ENCODE measurements around the gene C2CD4D. TPM values are rescaled to one million over a fixed set of nuclear protein-coding genes. Genes with fewer than 3 reads are reported as not detected.

The C2CD4D gene
- total and polyA plus RNA-seq, 12 donors: 0.04 TPM; not detected in 11

- intact Hi-C loops (cut with DNase I): loop anchor here in 1 of 10 donors (10.0 kb wide), 1 partner anchor 48 kb away; no protein-coding TSS in a partner anchor
- 92 to 95% methylated on average over 5 of the region's 5 CpGs for WGBS, 2 donors
These were observed 37.2 kb downstream of the C2CD4D start for GRCh38 chr1:151802372-151802771.

DNA sequence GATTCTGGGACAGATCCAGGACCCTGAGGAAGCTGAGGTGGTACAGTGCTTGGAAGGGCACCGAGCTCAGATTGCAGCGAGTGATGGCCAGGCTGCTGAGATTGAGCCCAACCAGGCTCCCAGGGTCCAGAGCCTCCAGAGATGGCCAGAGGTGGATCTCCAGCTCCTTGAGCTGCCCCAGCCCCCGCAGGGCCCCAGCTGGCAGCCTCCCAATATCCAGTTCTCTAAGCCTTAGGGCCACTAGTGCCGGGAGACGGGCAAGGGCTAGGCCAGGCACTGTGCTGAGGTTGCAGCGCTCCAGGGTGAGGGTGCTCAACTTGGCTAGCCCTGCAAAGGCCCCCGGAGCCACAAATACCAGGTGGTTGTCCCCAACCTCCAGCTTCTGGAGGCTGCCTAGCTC is 37.8 kb downstream of the C2CD4D start:
- intact Hi-C loops (cut with DNase I): loop anchor here in 1 of 10 donors (10.0 kb wide), 1 partner anchor 47 kb away; no protein-coding TSS in a partner anchor
- Histone ChIP-seq H3K4me1 (no peaks in the 10 kb centered on the region), H3K9me3 (no peaks in the 10 kb centered on the region), H3K27me3 (peaks cover 0 to 33% (median 7%) of the 10 kb centered on the region in 7 donors), H3K27ac (no peak overlapping the region), H3K36me3 (no peaks in the 10 kb centered on the region), H3K4me3 (no peak overlapping the region)
- ATAC-seq (no peak), DNase-seq (no peak)
- TF ChIP-seq, protein P1, sequence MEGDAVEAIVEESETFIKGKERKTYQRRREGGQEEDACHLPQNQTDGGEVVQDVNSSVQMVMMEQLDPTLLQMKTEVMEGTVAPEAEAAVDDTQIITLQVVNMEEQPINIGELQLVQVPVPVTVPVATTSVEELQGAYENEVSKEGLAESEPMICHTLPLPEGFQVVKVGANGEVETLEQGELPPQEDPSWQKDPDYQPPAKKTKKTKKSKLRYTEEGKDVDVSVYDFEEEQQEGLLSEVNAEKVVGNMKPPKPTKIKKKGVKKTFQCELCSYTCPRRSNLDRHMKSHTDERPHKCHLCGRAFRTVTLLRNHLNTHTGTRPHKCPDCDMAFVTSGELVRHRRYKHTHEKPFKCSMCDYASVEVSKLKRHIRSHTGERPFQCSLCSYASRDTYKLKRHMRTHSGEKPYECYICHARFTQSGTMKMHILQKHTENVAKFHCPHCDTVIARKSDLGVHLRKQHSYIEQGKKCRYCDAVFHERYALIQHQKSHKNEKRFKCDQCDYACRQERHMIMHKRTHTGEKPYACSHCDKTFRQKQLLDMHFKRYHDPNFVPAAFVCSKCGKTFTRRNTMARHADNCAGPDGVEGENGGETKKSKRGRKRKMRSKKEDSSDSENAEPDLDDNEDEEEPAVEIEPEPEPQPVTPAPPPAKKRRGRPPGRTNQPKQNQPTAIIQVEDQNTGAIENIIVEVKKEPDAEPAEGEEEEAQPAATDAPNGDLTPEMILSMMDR (IDR thresholded peaks at IDR 0.05): no peak
- WGBS, 2 donors: 89% methylated on average over 7 of the region's 7 CpGs

More at GRCh38 chr1:151802372-151802771, 37.2 kb downstream of the C2CD4D start:
- TF ChIP-seq, protein P1 (IDR thresholded peaks at IDR 0.05): no peak
- no peaks in the 10 kb centered on the region for H3K4me1 ChIP-seq
- ATAC-seq (no peak), DNase-seq (no peak)
- H3K9me3 ChIP-seq: no peaks in the 10 kb centered on the region
- H3K27me3 ChIP-seq: peaks cover 0 to 33% (median 7%) of the 10 kb centered on the region in 7 donors
- H3K27ac ChIP-seq: no peak overlapping the region
- no peak overlapping the region for H3K4me3 ChIP-seq
- H3K36me3 ChIP-seq: no peaks in the 10 kb centered on the region

GRCh38 chr1:151801310-151801820 is 38.3 kb downstream of the C2CD4D start:
- H3K27me3 ChIP-seq: peaks cover 0 to 33% (median 7%) of the 10 kb centered on the region in 7 donors
- 92% methylated on average over 12 of the region's 12 CpGs for WGBS, 2 donors
- no peaks in the 10 kb centered on the region for H3K9me3 ChIP-seq
- no peaks in the 10 kb centered on the region for H3K4me1 ChIP-seq
- H3K36me3 ChIP-seq: no peaks in the 10 kb centered on the region
- ATAC-seq (no peak), DNase-seq (no peak)
- TF ChIP-seq, protein P1 (IDR thresholded peaks at IDR 0.05): no peak
- H3K4me3 ChIP-seq: no peak overlapping the region
- H3K27ac ChIP-seq: no peak overlapping the region
- intact Hi-C loops (cut with DNase I): loop anchor here in 1 of 10 donors (10.0 kb wide), 1 partner anchor 47 kb away; no protein-coding TSS in a partner anchor

- no peak overlapping the region for H3K4me3 ChIP-seq
- peaks cover 0 to 33% (median 7%) of the 10 kb centered on the region in 7 donors for H3K27me3 ChIP-seq
- H3K4me1 ChIP-seq: no peaks in the 10 kb centered on the region
- ATAC-seq (no peak), DNase-seq (no peak)
- WGBS, 2 donors: 65 to 68% methylated on average over 8 of the region's 8 CpGs
- TF ChIP-seq, protein P1 (IDR thresholded peaks at IDR 0.05): no peak
- H3K27ac ChIP-seq: no peak overlapping the region
- no peaks in the 10 kb centered on the region for H3K36me3 ChIP-seq
- intact Hi-C loops (cut with DNase I): loop anchor here in 1 of 10 donors (10.0 kb wide), 1 partner anchor 46 kb away; no protein-coding TSS in a partner anchor
- H3K9me3 ChIP-seq: no peaks in the 10 kb centered on the region
These were observed 38.8 kb downstream of the C2CD4D start for GRCh38 chr1:151800830-151801229.
